ENCODE measurements around the gene CHD6.

DNA sequence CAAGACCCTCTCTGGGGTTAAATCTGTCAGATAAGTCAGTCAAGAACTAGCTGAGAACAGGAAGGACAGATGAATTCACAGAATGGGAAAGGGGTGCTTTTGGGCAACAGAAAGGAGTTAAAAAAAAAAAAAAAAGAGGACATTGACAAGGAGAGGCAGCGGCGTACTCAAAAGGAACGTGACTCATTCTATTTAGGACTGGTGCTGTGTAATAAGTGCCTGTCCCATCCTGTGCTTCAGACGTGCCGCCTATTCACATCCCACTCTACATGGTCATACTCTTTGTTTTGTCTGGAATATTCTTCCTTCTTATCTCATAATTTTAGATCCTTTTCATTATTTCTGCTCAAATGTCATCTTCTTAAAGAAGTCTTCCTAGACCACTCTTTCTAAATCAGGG, 150.5 kb downstream of the CHD6 start:
- TF ChIP-seq, protein P1, sequence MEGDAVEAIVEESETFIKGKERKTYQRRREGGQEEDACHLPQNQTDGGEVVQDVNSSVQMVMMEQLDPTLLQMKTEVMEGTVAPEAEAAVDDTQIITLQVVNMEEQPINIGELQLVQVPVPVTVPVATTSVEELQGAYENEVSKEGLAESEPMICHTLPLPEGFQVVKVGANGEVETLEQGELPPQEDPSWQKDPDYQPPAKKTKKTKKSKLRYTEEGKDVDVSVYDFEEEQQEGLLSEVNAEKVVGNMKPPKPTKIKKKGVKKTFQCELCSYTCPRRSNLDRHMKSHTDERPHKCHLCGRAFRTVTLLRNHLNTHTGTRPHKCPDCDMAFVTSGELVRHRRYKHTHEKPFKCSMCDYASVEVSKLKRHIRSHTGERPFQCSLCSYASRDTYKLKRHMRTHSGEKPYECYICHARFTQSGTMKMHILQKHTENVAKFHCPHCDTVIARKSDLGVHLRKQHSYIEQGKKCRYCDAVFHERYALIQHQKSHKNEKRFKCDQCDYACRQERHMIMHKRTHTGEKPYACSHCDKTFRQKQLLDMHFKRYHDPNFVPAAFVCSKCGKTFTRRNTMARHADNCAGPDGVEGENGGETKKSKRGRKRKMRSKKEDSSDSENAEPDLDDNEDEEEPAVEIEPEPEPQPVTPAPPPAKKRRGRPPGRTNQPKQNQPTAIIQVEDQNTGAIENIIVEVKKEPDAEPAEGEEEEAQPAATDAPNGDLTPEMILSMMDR (IDR thresholded peaks at IDR 0.05): no peak
- no peak for TF ChIP-seq EP300 (IDR thresholded peaks at IDR 0.05)

All from upper lobe of left lung (tissue), 4 donors.